Neuronal stem cell (in vitro differentiated cells): ENCODE data around the gene CYP1A1.

Experiments
- DNase-seq: peaks from one replicate; pipeline ENCODE4 v3.0.0-alpha.2; 2013; ENCODE audit warnings: low spot score
- H2AFZ ChIP-seq: one replicate; pipeline ENCODE4 v1.6.1; 2013; ENCODE audit warnings: mild to moderate bottlenecking, low read length, inconsistent platforms
- H2AK5ac ChIP-seq: 2 replicates; pipeline ENCODE4 v1.6.1; 2013; ENCODE audit warnings: low read depth, mild to moderate bottlenecking, inconsistent platforms, low read length, moderate library complexity, mixed read lengths
- H2BK120ac ChIP-seq: 2 replicates; pipeline ENCODE4 v1.6.1; 2013; ENCODE audit warnings: low read depth, mild to moderate bottlenecking, inconsistent platforms, low read length, moderate library complexity, mixed read lengths
- H2BK12ac ChIP-seq: one replicate; pipeline ENCODE4 v1.6.1; 2013; ENCODE audit warnings: low read length, inconsistent platforms
- H2BK15ac ChIP-seq: 2 replicates; pipeline ENCODE4 v1.6.1; 2013; ENCODE audit warnings: mild to moderate bottlenecking, low read length, inconsistent platforms, mixed read lengths
- H2BK5ac ChIP-seq: one replicate; pipeline ENCODE4 v1.6.1; 2013; ENCODE audit warnings: inconsistent platforms, mild to moderate bottlenecking, low read length, moderate library complexity
- H3K14ac ChIP-seq: one replicate; pipeline ENCODE4 v1.6.1; 2013; ENCODE audit warnings: low read length, inconsistent platforms
- H3K18ac ChIP-seq: 2 replicates; pipeline ENCODE4 v1.6.1; 2013; ENCODE audit warnings: low read length, inconsistent platforms
- H3K23ac ChIP-seq: 2 replicates; pipeline ENCODE4 v1.6.1; 2013; ENCODE audit warnings: low read depth, mild to moderate bottlenecking, mixed read lengths, low read length, inconsistent platforms; ENCODE audit not compliant: poor library complexity
- H3K27ac ChIP-seq: replicated peaks from 3 replicates; pipeline ENCODE4 v1.5.1; 2013; ENCODE audit warnings: low read length, inconsistent platforms
- H3K27me3 ChIP-seq, 3 experiments: 2 replicates each; pipeline ENCODE4 v1.6.1; 2013; ENCODE audit warnings: low read length in 3 of 3, mild to moderate bottlenecking in 2 of 3, inconsistent platforms in 1 of 3, low read depth in 1 of 3, mixed read lengths in 1 of 3, moderate library complexity in 1 of 3; ENCODE audit not compliant: control insufficient read depth in 3 of 3, insufficient read depth in 3 of 3
- H3K36me3 ChIP-seq, 2 donors: replicated peaks in 1 of 2; 2 replicates each; pipeline ENCODE4 v1.6.1; 2013; ENCODE audit warnings: low read length in 2 of 2; ENCODE audit not compliant: control insufficient read depth in 2 of 2, insufficient read depth in 2 of 2
- H3K4ac ChIP-seq: 2 replicates; pipeline ENCODE4 v1.6.1; 2013; ENCODE audit warnings: inconsistent platforms, mild to moderate bottlenecking, low read length, moderate library complexity
- H3K4me1 ChIP-seq, 2 donors: 1 replicate in 1 of 2; 2 replicates in 1 of 2; pipeline ENCODE4 v1.6.1; 2013; ENCODE audit warnings: low read length in 2 of 2, low read depth in 1 of 2; ENCODE audit not compliant: control insufficient read depth in 2 of 2, insufficient read depth in 1 of 2
- H3K4me2 ChIP-seq: one replicate; pipeline ENCODE4 v1.6.1; 2013; ENCODE audit warnings: mild to moderate bottlenecking, low read length, inconsistent platforms; ENCODE audit not compliant: insufficient read depth, poor library complexity, severe bottlenecking
- H3K4me3 ChIP-seq, 2 donors: 2 replicates each; pipeline ENCODE4 v1.5.1; 2013; ENCODE audit warnings: low read length in 2 of 2, mild to moderate bottlenecking in 2 of 2, inconsistent platforms in 1 of 2, moderate library complexity in 1 of 2
- H3K79me1 ChIP-seq: one replicate; pipeline ENCODE4 v1.6.1; 2013; ENCODE audit warnings: low read depth, mild to moderate bottlenecking, inconsistent platforms, low read length, moderate library complexity
- H3K9ac ChIP-seq: one replicate; pipeline ENCODE4 v1.6.1; 2013; ENCODE audit warnings: mild to moderate bottlenecking, low read depth, low read length, inconsistent platforms; ENCODE audit not compliant: poor library complexity
- H3K9me3 ChIP-seq, 2 donors: replicated peaks in 1 of 2; 2 replicates each; pipeline versions ENCODE3 to v1.6.1; 2013; ENCODE audit warnings: low read length in 2 of 2, mild to moderate bottlenecking in 2 of 2, inconsistent platforms in 1 of 2, low read depth in 1 of 2, mixed read lengths in 1 of 2, moderate library complexity in 1 of 2; ENCODE audit not compliant: control insufficient read depth in 2 of 2, insufficient read depth in 1 of 2
- H4K8ac ChIP-seq: one replicate; pipeline ENCODE4 v1.6.1; 2013; ENCODE audit warnings: low read depth, mild to moderate bottlenecking, inconsistent platforms, low read length, moderate library complexity
- H4K91ac ChIP-seq: one replicate; pipeline ENCODE4 v1.6.1; 2013; ENCODE audit warnings: low read length, low read depth, mild to moderate bottlenecking, inconsistent platforms; ENCODE audit not compliant: poor library complexity
- WGBS, 2 donors: extraction: QIAGEN DNeasy Blood & Tissue Kit; methylation state at CpG; one replicate each; pipeline ENCODE4 v1.1.7; 2013; ENCODE audit warnings: missing lambda C conversion rate in 2 of 2, mixed read lengths in 1 of 2; ENCODE audit not compliant: insufficient read length in 2 of 2, insufficient replicate concordance in 1 of 2; ENCODE audit errors: extremely low coverage in 2 of 2; 5-methylcytosine and 5-hydroxymethylcytosine counted together

Gene CYP1A1

GRCh38 chr15:74682954-74683353 is 42.4 kb downstream of the CYP1A1 start:
- Histone ChIP-seq H2BK5ac (no peak overlapping the region), H3K4me2 (no peak overlapping the region), H4K91ac (no peak overlapping the region), H4K8ac (no peak overlapping the region), H2BK120ac (no peak overlapping the region), H3K14ac (no peak overlapping the region), H2BK15ac (no peak overlapping the region), H3K4ac (no peak overlapping the region), H3K27me3 (no peaks in the 10 kb centered on the region), H3K9me3 (peaks cover 6 to 13% of the 10 kb centered on the region in 2 donors), H3K4me3 (no peak overlapping the region), H2AK5ac (no peak overlapping the region), H3K18ac (no peak overlapping the region), H2BK12ac (no peak overlapping the region), H3K79me1 (peaks cover 2% of the 10 kb centered on the region), H3K36me3 (peaks cover 6 to 35% of the 10 kb centered on the region in 2 donors), H2AFZ (no peak overlapping the region), H3K4me1 (no peaks in the 10 kb centered on the region), H3K9ac (no peak overlapping the region), H3K23ac (no peak overlapping the region), H3K27ac (no peak overlapping the region)
- no CpG with 5 or more reads among the region's 3 CpGs for WGBS, 2 donors
- no peak for DNase-seq

GRCh38 chr15:74680456-74680855 is 44.9 kb downstream of the CYP1A1 start:
- Histone ChIP-seq H3K79me1 (peaks cover 2% of the 10 kb centered on the region), H3K4me1 (no peaks in the 10 kb centered on the region), H4K91ac (no peak overlapping the region), H3K4ac (no peak overlapping the region), H2BK120ac (no peak overlapping the region), H2BK15ac (no peak overlapping the region), H4K8ac (no peak overlapping the region), H3K4me3 (no peak overlapping the region), H3K18ac (no peak overlapping the region), H2AFZ (no peak overlapping the region), H3K4me2 (no peak overlapping the region), H3K27me3 (no peaks in the 10 kb centered on the region), H2BK5ac (no peak overlapping the region), H2AK5ac (no peak overlapping the region), H2BK12ac (no peak overlapping the region), H3K9ac (no peak overlapping the region), H3K9me3 (peaks cover 6 to 12% of the 10 kb centered on the region in 2 donors), H3K23ac (no peak overlapping the region), H3K36me3 (peaks cover 6 to 20% of the 10 kb centered on the region in 2 donors), H3K14ac (no peak overlapping the region), H3K27ac (no peak overlapping the region)
- DNase-seq, result no peak
- WGBS, 2 donors, result no CpG with 5 or more reads among the region's 2 CpGs

GRCh38 chr15:74676801-74677200 is 48.5 kb downstream of the CYP1A1 start:
- Histone ChIP-seq H3K36me3 (peaks cover 0 to 29% of the 10 kb centered on the region in 2 donors), H3K4me3 (no peak overlapping the region), H2AK5ac (no peak overlapping the region), H2BK5ac (no peak overlapping the region), H3K9me3 (no peaks in the 10 kb centered on the region), H2BK120ac (no peak overlapping the region), H3K27me3 (no peaks in the 10 kb centered on the region), H3K4me2 (no peak overlapping the region), H4K91ac (no peak overlapping the region), H3K14ac (no peak overlapping the region), H3K27ac (no peak overlapping the region), H3K4me1 (no peaks in the 10 kb centered on the region), H3K18ac (no peak overlapping the region), H2BK12ac (no peak overlapping the region), H3K4ac (no peak overlapping the region), H2BK15ac (no peak overlapping the region), H3K79me1 (no peaks in the 10 kb centered on the region), H2AFZ (no peak overlapping the region), H3K23ac (no peak overlapping the region), H3K9ac (no peak overlapping the region), H4K8ac (no peak overlapping the region)
- no CpG with 5 or more reads among the region's 7 CpGs for WGBS, 2 donors
- DNase-seq, result no peak

- Histone ChIP-seq H3K14ac (no peak overlapping the region), H2BK15ac (no peak overlapping the region), H2AK5ac (no peak overlapping the region), H3K4me3 (no peak overlapping the region), H4K8ac (no peak overlapping the region), H2BK5ac (no peak overlapping the region), H3K9ac (no peak overlapping the region), H3K4me1 (no peaks in the 10 kb centered on the region), H3K18ac (no peak overlapping the region), H3K36me3 (peaks cover 9 to 54% of the 10 kb centered on the region in 2 donors), H3K27ac (no peak overlapping the region), H3K79me1 (no peaks in the 10 kb centered on the region), H4K91ac (no peak overlapping the region), H3K9me3 (no peaks in the 10 kb centered on the region), H3K23ac (no peak overlapping the region), H2AFZ (no peak overlapping the region), H3K4ac (no peak overlapping the region), H2BK12ac (no peak overlapping the region), H2BK120ac (no peak overlapping the region), H3K4me2 (no peak overlapping the region), H3K27me3 (no peaks in the 10 kb centered on the region)
- WGBS, 2 donors, result no CpG with 5 or more reads among the region's 3 CpGs
- no peak for DNase-seq
These were observed 51.2 kb downstream of the CYP1A1 start for GRCh38 chr15:74674161-74674560.
